ENCODE results near the gene CIDEB.

The CIDEB gene

GRCh38 chr14:24349742-24350141, 42.0 kb upstream of the CIDEB start:
- no peak for DNase-seq (ENCODE audit: low read depth)
- TF ChIP-seq, protein P1, sequence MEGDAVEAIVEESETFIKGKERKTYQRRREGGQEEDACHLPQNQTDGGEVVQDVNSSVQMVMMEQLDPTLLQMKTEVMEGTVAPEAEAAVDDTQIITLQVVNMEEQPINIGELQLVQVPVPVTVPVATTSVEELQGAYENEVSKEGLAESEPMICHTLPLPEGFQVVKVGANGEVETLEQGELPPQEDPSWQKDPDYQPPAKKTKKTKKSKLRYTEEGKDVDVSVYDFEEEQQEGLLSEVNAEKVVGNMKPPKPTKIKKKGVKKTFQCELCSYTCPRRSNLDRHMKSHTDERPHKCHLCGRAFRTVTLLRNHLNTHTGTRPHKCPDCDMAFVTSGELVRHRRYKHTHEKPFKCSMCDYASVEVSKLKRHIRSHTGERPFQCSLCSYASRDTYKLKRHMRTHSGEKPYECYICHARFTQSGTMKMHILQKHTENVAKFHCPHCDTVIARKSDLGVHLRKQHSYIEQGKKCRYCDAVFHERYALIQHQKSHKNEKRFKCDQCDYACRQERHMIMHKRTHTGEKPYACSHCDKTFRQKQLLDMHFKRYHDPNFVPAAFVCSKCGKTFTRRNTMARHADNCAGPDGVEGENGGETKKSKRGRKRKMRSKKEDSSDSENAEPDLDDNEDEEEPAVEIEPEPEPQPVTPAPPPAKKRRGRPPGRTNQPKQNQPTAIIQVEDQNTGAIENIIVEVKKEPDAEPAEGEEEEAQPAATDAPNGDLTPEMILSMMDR (IDR thresholded peaks at IDR 0.05; ENCODE audit: control insufficient read depth, insufficient read depth, low read depth, low read length, missing control alignments) = no peak
- no peak overlapping the region for H3K4me3 ChIP-seq (ENCODE audit: control insufficient read depth, low read depth, low read length)

- no peak for DNase-seq (ENCODE audit: low read depth)
- no peak overlapping the region for H3K4me3 ChIP-seq (ENCODE audit: control insufficient read depth, low read depth, low read length)
- TF ChIP-seq, protein P1 (IDR thresholded peaks at IDR 0.05; ENCODE audit: control insufficient read depth, insufficient read depth, low read depth, low read length, missing control alignments) = no peak
Observed at GRCh38 chr14:24348186-24348585, 40.4 kb upstream of the CIDEB start.

DNA sequence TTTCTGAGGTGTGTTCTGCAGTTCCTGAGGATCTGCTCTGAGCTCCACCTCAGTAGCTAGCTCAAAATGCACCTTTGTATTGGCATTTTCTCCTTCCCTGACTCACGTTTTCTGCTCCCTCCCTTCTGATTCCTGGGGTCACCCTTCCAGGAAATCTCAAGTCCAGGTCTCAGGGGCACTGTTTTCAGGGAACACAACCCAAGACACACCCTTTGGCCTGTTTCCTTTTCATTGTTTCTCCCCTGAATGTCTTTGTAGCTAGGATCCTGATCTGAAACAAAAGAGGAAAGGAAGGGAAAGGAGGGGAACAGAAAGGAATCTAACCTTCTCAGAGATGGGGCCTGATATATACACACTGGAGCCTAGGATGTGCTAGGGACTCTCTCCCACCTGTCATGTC, 39.4 kb upstream of the CIDEB start:
- TF ChIP-seq, protein P1 (IDR thresholded peaks at IDR 0.05; ENCODE audit: control insufficient read depth, insufficient read depth, low read depth, low read length, missing control alignments) = no peak
- no peak overlapping the region for H3K4me3 ChIP-seq (ENCODE audit: control insufficient read depth, low read depth, low read length)
- no peak for DNase-seq (ENCODE audit: low read depth)

DNA sequence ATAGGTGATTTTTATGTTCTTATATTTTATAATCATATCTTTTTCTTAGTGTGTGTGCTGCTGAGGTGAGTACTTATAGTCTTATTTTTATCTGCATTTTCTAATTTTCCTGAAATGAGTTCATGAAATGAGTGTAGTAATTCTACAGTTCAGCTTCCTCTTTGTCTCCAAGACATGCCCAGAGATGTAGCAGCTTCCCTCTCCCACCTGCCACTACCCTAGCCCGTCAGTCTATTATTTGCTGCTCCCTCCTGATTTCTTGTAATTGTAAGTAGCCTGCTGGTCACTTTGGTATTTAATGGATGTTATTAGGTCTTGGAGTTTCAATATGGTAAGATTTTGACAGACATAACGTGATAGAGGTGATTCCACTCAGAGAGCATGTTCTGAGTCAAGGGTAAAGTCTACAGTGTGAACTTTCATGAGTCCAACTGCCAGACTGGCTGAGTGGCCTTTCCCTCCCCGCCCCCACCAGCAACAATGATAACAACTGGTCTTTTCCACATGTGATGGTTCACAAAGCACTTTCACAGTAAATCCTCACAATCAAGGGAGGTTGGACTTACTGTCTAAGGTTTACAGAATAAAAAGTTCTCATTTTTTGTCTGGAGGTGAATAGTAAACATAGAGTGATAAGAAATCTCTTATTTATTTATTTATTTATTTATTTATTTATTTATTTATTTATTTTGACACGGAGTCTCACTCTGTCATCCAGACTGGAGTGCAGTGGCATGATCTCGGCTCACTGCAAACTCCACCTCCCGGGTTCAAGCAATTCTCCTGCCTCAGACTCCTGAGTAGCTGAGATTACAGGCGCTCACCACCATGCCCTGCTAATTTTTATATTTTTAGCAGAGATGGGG, 36.3 kb upstream of the CIDEB start:
- DNase-seq (ENCODE audit: low read depth) = no peak
- TF ChIP-seq, protein P1 (IDR thresholded peaks at IDR 0.05; ENCODE audit: control insufficient read depth, insufficient read depth, low read depth, low read length, missing control alignments) = no peak
- no peak overlapping the region for H3K4me3 ChIP-seq (ENCODE audit: control insufficient read depth, low read depth, low read length)

- DNase-seq (ENCODE audit: low read depth) = no peak
- no peak overlapping the region for H3K4me3 ChIP-seq (ENCODE audit: control insufficient read depth, low read depth, low read length)
- TF ChIP-seq, protein P1 (IDR thresholded peaks at IDR 0.05; ENCODE audit: control insufficient read depth, insufficient read depth, low read depth, low read length, missing control alignments) = no peak
Observed at GRCh38 chr14:24342889-24343288, 35.1 kb upstream of the CIDEB start.

DNA sequence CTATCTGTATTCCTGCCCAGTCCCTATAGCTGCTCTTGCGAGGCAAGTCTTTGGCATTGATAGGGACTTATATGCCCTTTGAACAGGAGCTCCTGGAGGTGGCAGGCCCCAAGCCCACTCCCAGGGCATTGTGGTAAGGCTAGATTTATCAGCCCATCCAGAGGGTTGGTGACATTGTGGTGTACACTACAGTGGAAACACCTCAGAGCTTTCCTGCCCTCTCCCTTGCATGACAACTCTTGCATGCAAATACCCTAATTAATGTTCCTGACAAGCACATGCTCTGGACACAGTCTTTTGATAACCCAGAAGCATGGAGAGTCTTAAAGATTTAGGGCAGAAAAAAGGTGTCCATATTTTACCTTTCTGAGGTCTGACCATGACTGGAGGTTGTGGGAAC, 32.8 kb upstream of the CIDEB start:
- TF ChIP-seq, protein P1 (IDR thresholded peaks at IDR 0.05; ENCODE audit: control insufficient read depth, insufficient read depth, low read depth, low read length, missing control alignments) = no peak
- no peak overlapping the region for H3K4me3 ChIP-seq (ENCODE audit: control insufficient read depth, low read depth, low read length)
- DNase-seq (ENCODE audit: low read depth) = no peak
